Femur (tissue), 1 donor: ENCODE results near the gene ABCB1.
A peak's percentile ranks its signal among the peaks of the same experiment; 100 is the strongest.
"Not testable (repeated sequence)": the region's sequence is repeated elsewhere in the genome, so short reads cannot be mapped to it uniquely, and the experiment has no call there.

Experiments used
- DNase-seq: peaks from one replicate; pipeline ENCODE4 v3.0.0-alpha.2; 2017

Gene ABCB1

GRCh38 chr7:87511510-87511909 is 89.2 kb downstream of the ABCB1 start:
- DNase-seq, result no peak

GRCh38 chr7:87510411-87510875 is 90.2 kb downstream of the ABCB1 start:
- DNase-seq, result peak; percentile 42

- no peak for DNase-seq
Measured at GRCh38 chr7:87507446-87507845, 93.2 kb downstream of the ABCB1 start.

- DNase-seq, result peak; percentile 28
Measured at GRCh38 chr7:87506246-87507180, 94.2 kb downstream of the ABCB1 start.

GRCh38 chr7:87505557-87506245 is 95.0 kb downstream of the ABCB1 start:
- no peak for DNase-seq

- no peak for DNase-seq
Measured at GRCh38 chr7:87505122-87505521, 95.6 kb downstream of the ABCB1 start.

GRCh38 chr7:87499494-87499893 is 101.2 kb downstream of the ABCB1 start:
- DNase-seq, result no peak

- DNase-seq, result no peak
Measured at GRCh38 chr7:87498893-87499292, 101.8 kb downstream of the ABCB1 start.

- no peak for DNase-seq
Measured at GRCh38 chr7:87497482-87497881, 103.2 kb downstream of the ABCB1 start.

GRCh38 chr7:87495366-87495765 is 105.3 kb downstream of the ABCB1 start:
- DNase-seq, result no peak

- DNase-seq, result no peak
Measured at GRCh38 chr7:87494454-87494853, 106.2 kb downstream of the ABCB1 start.

- no peak for DNase-seq
Measured at GRCh38 chr7:87483131-87483530, 117.6 kb downstream of the ABCB1 start.

- DNase-seq, result no peak
Measured at GRCh38 chr7:87482115-87482514, 118.6 kb downstream of the ABCB1 start.

- DNase-seq, result no peak
Measured at GRCh38 chr7:87480386-87480785, 120.3 kb downstream of the ABCB1 start.

- DNase-seq, result no peak
Measured at GRCh38 chr7:87479951-87480350, 120.7 kb downstream of the ABCB1 start.

- DNase-seq, result no peak
Measured at GRCh38 chr7:87476179-87476557, 124.5 kb downstream of the ABCB1 start.

GRCh38 chr7:87475359-87476178 is 125.1 kb downstream of the ABCB1 start, which contains the start of gene ABCB4:
Gene ABCB4, minus strand, starts transcription at chr7:87475680. Its CDS starts 215 bp downstream, at chr7:87475465.
- peak; percentile 35 for DNase-seq

GRCh38 chr7:87474533-87475358 is 125.9 kb downstream of the ABCB1 start:
- peak; percentile 40 for DNase-seq

- DNase-seq, result no peak
Measured at GRCh38 chr7:87473986-87474385, 126.7 kb downstream of the ABCB1 start.

GRCh38 chr7:87473192-87473591 is 127.5 kb downstream of the ABCB1 start:
- DNase-seq, result no peak

GRCh38 chr7:87471473-87471872 is 129.2 kb downstream of the ABCB1 start:
- no peak for DNase-seq

- DNase-seq, result not testable (repeated sequence)
Measured at GRCh38 chr7:87469204-87469603, 131.5 kb downstream of the ABCB1 start.
